ENCODE measurements around the gene COLGALT1.
A peak's percentile ranks its signal among the peaks of the same experiment; 100 is the strongest.

The COLGALT1 gene

DNA sequence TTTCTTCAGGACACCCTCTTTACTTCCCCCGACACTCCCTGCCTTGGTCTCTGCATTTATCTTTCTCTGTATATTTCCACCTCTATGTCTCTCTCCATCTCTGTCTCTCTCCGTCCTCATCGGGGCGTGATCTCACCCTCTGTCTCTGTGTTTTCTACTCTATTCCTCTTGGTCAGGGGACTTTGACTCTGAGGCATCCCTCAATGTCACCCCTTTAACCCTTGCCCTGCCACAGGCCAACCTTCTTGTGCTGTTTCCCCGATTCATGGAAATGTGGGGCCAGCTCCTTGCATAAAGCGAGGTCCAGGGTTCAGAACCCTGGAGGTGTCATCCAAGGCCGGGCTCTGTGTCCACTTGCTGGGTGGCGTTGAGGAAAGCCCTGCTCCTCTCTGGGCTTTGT, 46.8 kb downstream of the COLGALT1 start:
- DNase-seq = no peak

DNA sequence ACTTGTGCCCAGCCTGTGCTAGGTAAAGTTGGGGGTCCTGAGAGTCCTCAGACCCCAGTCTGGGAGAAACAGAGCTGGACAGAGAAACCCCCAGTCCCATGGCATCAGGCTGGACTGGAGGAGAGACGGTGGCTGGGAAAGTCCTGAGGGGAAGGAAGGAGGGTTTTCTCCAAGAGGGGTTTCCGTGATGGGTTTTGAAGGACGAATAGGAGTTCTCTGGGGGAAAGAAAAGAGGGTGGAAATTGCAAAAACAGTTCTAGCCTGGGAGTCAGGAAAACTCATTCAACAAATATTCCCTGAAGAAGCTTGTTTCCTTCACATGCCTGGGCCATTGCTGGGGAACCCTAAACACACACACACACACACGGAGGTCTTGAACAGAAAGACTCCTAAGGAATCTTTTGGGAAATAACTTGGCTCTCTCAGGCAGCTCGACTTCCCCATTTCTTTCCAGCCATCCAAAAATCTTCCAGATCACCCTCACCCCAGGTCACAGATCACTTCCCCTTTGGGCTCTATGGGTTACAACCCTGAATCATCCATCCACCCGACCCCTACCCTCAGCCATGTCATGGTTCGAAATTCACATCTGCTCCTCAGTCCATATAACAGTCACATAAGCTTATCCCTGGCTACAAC, 47.5 kb downstream of the COLGALT1 start:
- no peak for DNase-seq

DNA sequence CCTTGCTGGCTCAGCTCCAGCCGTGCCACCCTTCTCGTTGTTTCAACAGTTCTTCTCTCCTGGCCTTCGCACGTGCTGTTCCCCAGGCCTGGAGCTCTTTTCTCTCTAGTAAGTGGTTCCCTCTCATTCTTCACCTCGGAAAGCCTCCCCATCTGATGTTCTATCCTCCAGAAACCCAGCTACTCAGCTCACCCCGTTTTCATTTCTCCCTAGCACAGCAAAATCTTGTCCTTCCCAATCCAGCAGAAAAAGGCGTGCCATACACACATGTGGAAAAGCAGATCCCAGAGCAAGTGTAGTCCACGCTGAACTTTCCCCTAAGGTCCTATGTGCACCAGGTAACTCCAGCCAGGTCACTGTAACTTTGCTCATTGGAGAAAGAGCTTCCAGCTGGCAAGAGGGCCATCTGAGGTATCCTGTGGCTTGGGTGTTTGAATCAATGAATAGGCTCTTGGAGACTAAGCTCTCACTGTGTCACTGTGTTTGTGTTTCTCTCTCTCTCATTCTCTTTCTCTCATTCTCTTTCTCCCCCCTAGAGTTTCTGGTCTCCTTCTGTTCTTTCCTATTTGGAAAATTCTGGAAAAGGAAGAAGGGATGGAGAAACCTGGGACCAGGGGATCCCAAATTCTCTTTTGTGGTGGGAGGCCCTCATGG, 49.0 kb downstream of the COLGALT1 start:
- no peak for DNase-seq

DNA sequence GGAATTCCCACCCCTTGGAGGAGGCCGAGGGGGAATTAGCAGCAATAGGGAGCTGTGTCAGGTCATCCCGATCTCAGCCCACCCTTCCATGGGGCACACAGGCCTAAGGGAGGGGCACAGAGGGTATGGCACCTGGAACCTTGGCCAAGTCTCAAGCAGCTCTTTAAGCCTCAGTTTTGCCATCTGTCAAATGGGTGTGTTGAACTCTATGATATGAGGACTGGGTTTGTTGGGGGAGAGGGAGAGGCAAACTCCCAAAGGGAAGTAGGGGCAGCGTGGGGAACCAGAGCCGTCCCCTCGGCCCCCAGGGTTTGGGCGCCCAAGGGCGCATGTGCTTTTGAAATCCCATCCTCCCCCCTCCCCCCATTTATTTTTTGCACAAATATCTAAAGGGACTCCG, 49.7 kb downstream of the COLGALT1 start:
- no peak for DNase-seq

DNA sequence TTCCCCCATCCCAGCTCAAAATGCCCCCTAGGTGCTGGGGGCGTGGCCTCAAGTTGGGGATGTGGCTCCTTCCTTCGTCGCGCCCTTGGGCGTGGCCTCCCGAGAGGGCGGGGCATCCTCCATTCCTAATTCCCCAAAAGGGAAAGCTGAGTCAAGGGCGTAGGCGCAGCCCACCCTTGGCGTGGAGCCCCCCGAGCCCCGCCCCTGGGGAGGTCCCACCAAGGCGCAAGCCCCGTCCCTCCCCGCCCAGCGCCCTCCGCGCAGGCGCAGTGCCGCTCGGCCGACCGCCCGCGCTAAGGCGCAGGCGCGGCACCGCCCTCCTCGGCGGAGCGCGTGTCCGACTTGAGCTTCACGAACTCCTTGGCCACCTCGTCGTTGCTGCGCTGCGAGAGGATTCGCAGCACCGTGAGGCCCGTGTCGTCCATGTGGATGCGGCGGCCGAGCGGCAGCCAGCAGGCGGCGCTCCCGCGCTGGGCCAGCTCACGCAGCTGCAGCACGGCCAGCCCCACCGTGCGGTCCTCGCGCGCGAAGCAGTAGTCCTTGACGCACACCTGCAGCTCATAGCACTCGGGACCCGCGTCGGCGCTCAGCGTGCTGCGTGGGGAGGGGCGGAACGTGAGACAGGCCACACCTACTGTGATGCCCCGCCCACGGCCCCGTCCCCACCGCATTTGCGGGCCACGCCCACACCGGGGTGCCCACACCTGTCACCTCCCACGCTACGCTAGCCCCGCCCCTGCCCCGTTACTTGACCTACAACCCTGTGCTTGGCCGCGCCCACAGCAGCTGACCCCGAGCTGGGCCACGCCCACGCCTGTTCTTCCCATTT, 50.5 kb downstream of the COLGALT1 start:
- DNase-seq = peak; percentile 83

DNA sequence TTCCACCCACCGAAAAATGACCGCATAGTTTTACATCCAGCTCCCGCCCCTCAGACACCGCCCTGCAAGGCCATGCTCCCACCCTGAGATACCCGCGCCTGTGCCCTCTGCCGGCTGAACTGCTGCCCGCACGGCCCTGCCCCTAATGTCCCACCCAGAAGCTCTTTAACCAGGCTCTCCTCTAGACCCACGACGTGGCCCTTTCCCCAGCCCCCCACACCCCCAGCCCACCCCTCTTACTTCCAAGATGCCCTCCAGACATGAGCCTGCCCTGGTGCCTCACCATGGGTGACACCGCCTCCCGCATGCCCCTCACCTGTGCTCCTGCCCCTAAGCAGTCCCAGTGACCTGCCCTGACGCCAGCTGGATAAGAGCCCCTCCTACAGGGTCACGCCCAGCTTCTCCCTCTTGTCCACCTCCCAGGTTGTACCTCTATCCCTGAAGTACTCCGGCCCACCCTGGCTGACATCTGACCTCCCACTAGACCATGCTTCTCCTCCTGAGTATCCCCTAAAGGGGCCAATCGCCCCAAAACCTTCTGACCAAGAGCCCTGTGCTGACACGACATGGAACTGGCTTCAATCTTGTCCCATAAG, 51.2 kb downstream of the COLGALT1 start:
- no peak for DNase-seq

DNA sequence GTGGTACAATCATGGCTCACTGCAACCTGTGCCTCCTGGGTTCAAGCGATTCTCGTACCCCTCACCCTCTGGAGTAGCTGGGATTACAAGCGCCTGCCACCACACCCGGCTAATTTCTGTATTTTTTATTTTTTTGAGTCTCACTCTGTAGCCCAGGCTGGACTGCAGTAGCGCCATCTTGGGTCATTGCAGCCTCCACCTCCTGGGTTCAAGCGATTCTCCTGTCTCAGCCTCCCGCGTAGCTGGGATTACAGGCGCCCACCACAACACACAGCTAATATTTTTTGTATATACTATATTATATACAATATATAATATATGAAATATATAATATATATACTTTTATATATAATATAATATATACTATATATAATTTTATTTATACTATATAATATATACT, 52.5 kb downstream of the COLGALT1 start:
- no peak for DNase-seq

DNA sequence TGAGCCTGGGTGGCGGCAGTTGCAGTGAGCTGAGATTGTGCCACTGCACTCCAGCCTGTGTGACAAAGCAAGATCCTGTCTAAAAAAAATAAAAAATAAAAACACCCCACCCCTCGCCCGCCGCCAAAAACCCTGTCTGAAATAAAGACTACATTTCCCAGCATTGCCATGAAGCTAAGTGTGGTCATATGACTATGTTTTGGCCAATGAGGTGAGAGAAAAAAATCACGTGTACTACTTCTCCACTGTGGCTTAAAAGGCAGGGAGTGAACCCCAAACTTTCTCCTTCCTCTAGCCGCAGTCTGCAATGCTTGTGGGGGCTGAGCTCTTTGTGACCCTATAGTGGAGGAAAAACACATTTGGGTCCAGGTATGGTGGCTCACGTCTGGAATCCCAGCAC, 54.9 kb downstream of the COLGALT1 start:
- no peak for DNase-seq

DNA sequence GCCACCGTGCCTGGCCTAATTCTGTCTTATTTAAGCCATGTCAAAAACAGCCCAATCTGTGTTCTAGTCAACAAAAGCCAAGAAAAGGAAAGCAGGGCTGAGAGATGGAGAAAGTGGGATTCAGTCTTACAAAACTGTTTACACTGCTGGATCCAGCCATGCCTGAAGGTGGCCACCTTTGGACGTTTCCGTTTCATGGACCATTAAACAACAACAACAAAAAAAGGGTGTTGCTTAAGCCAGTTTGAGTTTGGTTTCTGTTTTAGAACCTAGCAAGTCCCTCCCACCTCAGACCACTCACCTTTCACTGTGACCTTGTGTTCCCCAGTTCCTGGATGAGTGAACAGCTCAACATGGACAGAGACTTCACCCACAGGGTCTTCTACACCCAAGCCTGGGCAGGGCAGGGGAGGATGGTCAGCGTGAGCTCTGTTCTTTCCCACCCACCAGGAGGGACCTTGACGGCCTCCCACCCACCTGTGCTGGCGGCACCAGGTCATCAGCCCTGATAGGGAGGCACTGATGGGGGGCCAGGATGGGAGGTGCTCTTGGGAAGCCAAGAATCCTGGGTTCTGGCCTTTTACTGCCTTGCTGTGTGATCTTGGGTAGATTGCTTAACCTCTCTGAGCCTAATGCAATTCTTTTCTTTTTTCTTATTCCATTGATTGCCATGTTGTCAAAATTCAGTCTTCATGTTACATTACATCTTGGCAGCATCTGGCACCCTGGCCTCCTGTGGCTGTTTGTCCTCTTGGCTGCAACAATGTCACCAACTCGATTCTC, 56.2 kb downstream of the COLGALT1 start:
- no peak for DNase-seq

DNA sequence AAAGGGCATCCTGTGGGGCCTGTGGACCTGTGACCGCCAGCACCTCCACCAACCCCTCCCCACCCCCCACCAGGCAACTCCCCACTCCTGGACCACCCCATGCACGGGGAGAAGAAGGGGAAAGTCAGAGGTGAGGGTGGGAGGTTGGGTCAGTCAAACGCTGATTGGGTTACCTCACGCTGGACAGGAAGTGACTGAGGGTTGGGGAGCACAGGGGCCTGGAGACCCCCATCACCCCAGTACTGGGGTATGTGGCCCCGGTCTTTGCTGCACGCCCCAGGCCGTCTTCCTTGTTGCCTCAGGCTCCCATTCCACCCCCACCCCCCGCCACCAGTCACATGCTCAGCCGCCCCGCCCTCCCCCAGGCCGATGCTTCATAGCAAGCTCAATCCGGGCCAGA, 59.0 kb downstream of the COLGALT1 start:
- DNase-seq = no peak

DNA sequence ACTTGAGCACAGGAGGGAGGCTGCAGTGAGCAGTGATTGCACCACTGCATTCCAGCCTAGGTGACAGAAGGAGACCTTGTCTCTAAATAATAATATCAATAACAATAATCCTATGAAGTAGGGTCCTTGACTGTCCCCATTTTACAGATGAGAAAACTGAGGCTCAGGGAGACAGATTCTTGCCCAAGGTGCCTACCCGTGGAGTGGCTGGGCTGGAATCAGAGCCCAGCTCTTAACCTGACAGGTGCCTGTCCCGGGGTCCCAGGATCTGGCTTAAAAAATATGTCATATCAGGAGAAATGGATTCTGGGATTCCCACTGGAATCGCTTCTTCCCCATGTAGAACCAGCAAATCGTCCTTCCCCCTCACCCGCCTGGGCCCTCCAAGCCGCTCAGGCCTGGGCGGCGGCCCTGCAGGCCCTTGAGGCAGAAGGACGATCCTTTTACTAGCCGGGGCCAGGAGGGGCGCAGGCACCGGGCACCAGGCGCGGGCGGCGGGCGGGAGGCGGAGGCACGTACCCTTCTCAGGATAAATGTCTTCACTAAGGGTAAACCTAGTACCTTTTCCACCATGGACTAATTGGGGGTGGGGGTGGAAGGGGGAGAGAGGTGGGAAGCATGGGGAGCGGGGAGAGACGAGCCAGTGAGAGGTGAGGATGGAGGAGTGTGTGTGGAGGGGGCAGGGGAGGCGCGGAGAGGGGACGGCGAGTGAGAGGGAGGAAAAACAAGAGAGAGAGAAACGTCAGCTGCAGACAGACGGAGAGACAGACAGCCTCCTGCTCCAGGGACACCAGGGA, 60.6 kb downstream of the COLGALT1 start:
- DNase-seq = no peak

DNA sequence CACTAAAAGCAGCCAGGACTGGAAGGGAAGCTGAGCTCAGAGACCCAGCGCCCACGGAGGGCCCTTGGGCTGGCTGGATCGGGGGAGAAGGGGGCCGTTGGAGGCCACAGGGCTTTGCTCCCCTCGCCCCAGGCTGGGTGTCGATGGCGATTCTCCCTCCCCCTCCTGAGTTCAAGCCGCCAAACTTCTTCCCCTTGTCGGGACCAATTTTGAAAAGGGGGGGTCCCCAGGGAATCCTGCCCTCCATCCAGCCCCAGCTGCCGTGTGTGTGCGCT, 61.2 kb downstream of the COLGALT1 start:
- no peak for DNase-seq

DNA sequence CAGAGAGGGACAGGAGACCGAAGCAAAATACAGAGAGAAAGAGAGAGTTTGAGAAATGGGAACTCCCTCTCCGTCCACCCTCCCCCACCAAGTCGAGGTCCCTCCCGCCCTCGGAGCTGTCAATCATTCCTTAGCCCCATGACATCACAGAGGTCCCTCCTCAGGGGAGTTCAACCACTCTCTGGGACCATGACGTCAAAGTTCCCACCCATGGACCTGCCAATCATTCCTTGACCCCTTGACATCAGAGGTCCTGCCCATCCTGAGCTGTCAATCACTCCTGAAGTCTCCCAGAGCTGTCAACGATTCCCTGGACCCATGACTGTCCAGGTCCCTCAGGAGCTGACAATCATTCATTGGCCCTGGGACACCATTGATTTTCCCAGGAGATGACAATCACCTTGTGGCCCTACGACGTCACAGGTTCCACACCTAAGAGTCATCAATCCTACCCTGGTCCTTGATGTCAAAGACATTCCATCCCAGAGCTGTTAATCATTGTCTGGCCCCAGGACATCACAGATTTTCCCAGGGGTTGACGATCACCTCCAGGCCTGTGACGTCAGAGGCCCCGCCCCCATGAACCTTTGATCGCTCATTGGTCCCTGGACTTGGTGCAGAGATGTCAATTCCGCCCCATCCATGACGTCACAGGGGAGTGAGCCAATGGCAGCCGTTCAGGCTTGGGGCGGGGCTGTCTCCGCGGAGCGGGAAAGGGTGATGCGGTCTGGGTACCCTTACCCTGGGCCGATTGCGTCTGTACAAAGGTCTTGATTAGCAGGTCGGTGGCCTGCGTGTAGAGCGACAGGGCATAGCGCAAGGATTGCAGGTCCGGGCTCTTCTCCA, 61.7 kb downstream of the COLGALT1 start:
- peak; percentile 14 for DNase-seq

DNA sequence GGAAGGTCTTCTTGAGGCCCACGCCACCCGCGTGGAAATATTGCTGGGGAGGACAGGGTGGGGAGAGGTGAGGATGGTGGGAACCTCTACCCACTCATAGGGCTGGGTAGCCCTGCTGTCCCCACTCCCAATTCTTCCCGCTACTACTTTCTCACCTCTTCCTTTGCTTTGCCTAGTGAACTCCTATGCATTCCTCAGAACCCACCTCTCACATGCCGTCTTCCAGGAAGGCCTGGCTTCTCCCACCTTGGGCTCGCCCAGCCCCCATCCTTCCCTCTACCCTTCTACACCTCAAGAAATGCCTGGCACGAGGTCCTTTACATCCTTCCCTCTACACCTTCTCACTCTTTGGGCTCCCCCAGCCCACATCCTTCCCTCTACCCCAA, 62.4 kb downstream of the COLGALT1 start:
- DNase-seq = no peak

DNA sequence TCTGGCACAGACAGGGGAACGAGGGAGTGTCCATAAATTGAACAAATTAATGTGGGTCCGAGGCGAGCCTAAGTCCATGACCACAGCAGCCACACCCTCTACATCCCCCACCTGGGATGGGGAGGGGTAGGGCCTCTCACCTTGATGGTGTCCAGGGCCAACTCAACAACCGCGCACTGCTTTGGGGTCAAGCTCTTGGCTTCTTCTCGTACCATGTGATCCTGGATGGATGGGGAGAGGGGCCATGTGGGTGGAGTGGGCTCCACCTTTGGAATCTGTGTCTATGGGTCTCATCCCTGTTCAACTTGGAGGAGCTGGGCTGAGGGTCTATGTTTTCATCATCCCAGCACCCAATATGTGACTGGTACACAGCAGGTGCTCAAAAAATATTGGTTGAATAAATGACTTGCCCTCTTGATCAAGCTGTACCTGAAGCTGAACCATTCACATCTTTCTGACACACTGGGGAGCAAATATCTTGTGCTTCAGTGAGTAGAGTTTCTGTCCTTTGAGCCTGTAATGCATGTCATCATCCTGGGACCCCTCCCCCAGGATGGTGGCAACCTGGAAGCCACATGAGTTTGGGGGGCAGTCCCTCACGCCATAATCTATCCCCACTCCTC, 62.9 kb downstream of the COLGALT1 start:
- DNase-seq = no peak

DNA sequence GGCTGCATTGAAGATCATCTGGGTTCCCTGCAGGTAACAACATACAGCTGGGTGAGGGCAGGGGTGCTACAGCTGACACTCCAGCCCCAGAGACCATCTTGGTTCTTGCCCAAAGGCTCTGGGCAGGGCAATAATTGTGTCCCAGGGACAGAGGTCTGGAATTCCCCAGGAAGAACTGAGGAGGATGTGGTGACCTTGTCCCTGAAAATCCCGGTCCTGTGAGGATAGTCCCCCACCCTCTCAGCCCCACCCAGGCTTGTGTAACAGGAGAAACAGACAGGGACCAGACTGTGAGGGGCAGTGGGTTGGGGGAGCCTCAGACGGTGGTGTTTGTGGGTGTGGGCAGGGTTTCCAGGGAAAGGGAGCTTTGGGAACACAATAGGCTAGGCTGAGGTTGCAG, 63.5 kb downstream of the COLGALT1 start:
- DNase-seq = no peak

DNA sequence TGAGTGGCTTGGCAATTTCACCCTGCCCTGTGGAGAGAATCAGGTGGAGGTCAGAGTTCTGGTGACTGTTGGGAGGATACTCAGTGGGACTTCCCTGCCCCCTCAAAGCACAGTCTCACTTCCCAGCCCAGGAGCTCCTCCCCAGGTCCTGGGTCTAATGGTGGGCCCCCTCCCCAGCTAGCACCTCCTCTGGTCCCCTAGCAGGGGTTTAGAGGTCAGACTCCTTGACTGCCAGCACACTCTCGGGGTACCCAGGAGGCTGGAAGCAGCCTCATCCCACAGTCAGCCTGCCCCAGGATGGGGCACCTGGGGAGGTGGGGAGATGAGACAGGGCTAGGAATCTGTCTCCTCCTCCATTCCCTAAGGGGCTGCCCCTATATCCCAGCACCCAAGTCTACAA, 65.2 kb downstream of the COLGALT1 start:
- DNase-seq = no peak

DNA sequence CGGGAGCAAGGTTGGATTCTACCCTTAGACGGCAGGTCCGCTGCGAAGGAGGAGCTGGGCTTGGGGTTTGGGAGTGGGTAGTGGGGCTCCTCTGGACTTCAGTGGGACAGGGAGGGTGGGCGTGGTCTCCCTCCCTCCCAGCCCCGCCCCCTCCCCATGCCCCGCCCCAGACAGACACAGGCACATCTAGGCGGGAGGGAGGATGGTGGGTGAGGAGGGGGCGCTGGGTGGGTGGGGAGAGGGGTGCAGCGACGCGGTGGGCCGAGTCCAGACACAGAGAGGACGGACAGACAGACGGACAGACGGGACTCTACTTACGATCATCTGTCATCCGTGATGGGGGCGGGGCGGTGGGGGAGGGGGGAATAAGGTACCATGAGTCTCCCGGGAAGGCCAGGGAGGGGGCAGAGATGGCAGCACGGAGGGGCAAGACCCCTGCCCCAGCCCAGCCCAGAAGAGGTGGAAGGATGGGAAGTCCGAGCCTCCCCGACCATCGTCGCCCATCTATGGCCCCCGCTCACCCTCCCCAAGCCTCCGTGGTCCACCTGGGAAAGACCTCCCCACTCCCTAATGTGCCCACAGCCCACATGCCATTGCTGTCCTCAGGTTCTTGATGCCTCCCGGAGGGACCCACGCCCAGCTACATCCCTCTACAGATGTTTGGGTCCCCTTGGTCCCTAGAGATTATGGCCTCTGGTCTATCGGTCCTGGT, 67.9 kb downstream of the COLGALT1 start:
- no peak for DNase-seq

DNA sequence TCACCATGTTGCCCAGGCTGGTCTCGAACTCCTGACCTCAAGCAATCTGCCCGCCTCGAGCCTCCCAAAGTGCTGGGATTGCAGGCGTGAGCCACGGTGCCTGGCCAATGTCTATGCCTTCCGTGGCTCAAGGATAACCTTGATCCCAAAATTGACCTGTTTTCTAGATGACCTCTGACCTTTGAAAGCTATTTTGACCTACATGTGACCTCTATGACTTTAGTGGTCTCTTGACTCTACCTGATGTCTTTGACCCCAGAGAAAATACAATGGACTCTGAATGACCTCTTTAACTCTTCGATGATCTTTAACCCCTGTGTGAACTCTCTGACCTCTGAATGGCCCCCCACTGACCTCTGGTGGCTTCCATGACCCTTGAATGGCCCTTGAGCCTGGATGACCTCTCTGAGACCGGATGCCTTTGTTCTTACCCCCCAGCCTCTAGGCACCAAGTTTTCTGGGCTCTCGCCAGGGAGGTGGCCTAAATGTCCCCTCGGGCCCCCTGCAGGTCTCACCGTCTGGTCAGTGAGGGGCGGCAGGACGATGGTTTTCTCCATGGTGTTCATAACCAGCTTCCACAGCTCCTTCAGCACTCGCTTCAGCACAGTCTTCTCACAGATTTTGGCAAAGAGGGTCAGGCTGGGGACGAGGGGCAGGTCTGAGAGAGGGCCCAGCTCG, 69.0 kb downstream of the COLGALT1 start:
- DNase-seq = no peak

DNA sequence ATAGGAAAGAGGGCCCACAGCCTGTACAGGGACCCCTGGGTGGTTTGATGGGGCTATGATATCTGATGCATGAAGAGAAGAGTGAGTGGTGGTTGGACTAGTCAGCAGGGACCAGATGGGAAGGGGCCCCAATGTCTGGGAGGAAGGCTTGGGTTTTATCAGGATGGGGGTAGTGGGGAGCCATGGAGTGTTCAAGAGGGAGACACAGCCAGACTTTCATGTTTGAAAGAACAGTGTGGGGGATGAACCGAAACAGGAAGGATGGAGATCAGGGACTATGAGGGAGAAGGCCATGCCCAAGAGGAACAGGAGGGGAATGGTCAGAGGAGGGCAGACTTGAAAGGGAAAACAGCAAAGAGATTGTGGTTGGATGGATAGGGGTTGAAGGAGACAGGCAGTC, 69.6 kb downstream of the COLGALT1 start:
- no peak for DNase-seq

Data from T1000 (cell line).